ENCODE measurements around the gene SLC6A6. TPM values are rescaled to one million over a fixed set of nuclear protein-coding genes. Genes with fewer than 3 reads are reported as not detected.

Gene SLC6A6
- total RNA-seq, 1 donor from 2014 or later, result 3.8 TPM

GRCh38 chr3:14461006-14461747 is 58.8 kb downstream of the SLC6A6 start:
- DNase-seq (ENCODE audit: low read depth), result no peak
- Histone ChIP-seq H3K4me3 (ENCODE audit: low read depth, low read length) (no peak overlapping the region), H3K36me3 (ENCODE audit: control insufficient read depth, insufficient read depth, low read length) (peaks cover 3% of the 10 kb centered on the region), H3K27me3 (ENCODE audit: control insufficient read depth, insufficient read depth, low read length) (no peaks in the 10 kb centered on the region)
- no peak for TF ChIP-seq CTCF (IDR thresholded peaks at IDR 0.05; ENCODE audit: insufficient read depth, low read length, poor library complexity, severe bottlenecking)

DNA sequence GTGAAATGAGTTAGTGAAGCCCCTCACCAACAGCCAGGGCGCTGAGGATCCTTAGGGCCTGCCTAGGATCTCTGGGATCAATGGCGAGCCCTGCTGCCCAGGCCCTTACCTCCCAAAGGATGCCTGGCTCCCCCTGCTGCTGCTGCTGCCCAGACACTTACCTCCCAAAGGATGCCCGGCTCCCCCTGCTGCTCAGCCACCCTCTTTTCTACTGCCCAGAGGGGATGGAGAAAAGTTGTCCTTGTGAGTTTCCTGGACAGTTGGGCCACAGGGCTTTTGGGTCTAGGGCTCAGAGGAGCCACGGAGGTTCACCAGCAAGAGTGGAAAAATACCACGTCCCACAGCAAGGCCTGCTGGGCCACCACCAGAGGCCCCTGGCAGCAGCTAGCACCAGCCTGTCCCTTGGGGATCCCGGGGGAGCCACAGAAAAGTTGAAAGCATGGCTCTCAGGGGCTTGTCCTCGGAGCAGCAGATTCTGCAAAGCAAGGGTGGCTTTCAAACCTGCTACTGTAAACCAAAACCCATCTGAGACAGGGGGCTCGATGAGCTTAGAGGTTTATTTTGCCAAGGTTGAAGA is 59.4 kb downstream of the SLC6A6 start:
- H3K27me3 ChIP-seq (ENCODE audit: control insufficient read depth, insufficient read depth, low read length), result no peaks in the 10 kb centered on the region
- TF ChIP-seq CTCF (IDR thresholded peaks at IDR 0.05; ENCODE audit: insufficient read depth, low read length, poor library complexity, severe bottlenecking), result peak; percentile 84
- no peak for DNase-seq (ENCODE audit: low read depth)
- no peak overlapping the region for H3K4me3 ChIP-seq (ENCODE audit: low read depth, low read length)
- peaks cover 3% of the 10 kb centered on the region for H3K36me3 ChIP-seq (ENCODE audit: control insufficient read depth, insufficient read depth, low read length)

DNA sequence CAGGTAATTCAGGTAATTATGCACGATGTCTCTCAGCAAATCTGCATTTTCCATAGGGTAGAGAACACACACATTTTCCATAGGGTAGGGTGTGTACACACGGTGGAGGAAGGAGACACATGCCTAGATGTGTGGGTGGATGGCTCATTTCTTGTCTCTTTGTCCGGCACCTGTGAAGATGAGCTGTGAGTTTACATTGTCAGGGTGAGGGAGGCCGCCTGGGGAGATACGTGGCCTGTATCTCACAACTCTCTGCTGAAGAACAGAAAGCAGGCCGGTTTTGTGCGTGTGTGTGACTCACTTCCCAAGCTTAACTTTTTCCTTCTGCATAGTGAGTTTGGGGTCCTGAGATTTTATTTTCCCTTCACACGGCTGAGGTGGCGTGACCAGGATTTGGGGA is 60.3 kb downstream of the SLC6A6 start:
- no peak for DNase-seq (ENCODE audit: low read depth)
- H3K36me3 ChIP-seq (ENCODE audit: control insufficient read depth, insufficient read depth, low read length), result peaks cover 6% of the 10 kb centered on the region

DNA sequence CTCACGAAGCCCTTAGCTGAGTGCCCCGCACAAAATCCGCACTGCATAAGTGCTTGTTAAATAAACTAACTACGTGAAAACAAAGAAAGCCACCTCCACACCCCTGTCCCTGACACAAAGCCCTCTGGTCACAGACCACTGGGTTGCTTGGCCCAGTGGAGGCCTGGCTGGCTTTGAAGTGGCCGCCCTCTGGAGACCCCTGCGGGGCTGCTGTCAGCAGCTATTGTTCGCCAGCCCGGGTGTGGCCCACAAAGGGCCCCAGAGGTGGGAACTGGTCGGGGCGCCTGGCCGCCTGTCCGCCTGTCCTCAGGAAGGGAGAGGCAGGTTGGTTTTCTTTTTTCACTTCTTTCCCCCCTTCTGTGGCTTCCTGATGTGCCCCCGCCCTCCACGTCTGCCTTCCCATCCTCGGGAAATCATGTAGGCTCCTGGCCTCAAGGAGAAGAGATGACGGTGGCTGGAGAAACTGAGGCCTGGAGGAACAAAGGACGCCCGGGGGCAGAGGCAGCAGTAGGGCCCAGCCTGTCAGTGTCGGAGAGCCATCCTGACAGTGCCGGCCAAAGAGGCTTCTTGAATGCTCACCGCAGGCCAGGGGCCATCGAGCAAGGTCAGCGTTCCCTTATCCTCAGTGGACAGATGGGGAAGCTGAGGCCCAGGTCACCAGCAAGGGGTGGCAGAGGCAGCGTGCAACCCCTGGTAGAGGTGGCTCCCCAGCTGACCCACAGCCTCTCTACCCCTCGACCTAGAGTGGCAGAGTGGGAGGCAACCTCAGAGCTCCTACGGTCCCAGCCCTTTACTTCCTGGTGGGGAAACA is 61.1 kb downstream of the SLC6A6 start:
- H3K4me3 ChIP-seq (ENCODE audit: low read depth, low read length), result no peak overlapping the region
- no peak for DNase-seq (ENCODE audit: low read depth)
- no peaks in the 10 kb centered on the region for H3K27me3 ChIP-seq (ENCODE audit: control insufficient read depth, insufficient read depth, low read length)
- peaks cover 6% of the 10 kb centered on the region for H3K36me3 ChIP-seq (ENCODE audit: control insufficient read depth, insufficient read depth, low read length)
- no peak for TF ChIP-seq CTCF (IDR thresholded peaks at IDR 0.05; ENCODE audit: insufficient read depth, low read length, poor library complexity, severe bottlenecking)

More for the DNA sequence above, 60.3 kb downstream of the SLC6A6 start:
- Histone ChIP-seq H3K4me3 (ENCODE audit: low read depth, low read length) (no peak overlapping the region), H3K27me3 (ENCODE audit: control insufficient read depth, insufficient read depth, low read length) (no peaks in the 10 kb centered on the region)
- TF ChIP-seq CTCF (IDR thresholded peaks at IDR 0.05; ENCODE audit: insufficient read depth, low read length, poor library complexity, severe bottlenecking), result no peak

- H3K36me3 ChIP-seq (ENCODE audit: control insufficient read depth, insufficient read depth, low read length), result peaks cover 7% of the 10 kb centered on the region
- H3K4me3 ChIP-seq (ENCODE audit: low read depth, low read length), result no peak overlapping the region
- TF ChIP-seq CTCF (IDR thresholded peaks at IDR 0.05; ENCODE audit: insufficient read depth, low read length, poor library complexity, severe bottlenecking), result no peak
- no peaks in the 10 kb centered on the region for H3K27me3 ChIP-seq (ENCODE audit: control insufficient read depth, insufficient read depth, low read length)
- no peak for DNase-seq (ENCODE audit: low read depth)
Observed at GRCh38 chr3:14464141-14464465, 61.7 kb downstream of the SLC6A6 start.
